Measurements from ENCODE around the gene CENPN. TPM values are rescaled to one million over a fixed set of nuclear protein-coding genes. Genes with fewer than 3 reads are reported as not detected.

Gene CENPN
- total RNA-seq (10 to 100 TPM in 3 of 9 donors, 1 to 10 TPM in 6; 2.2 to 18.9 (median 8.1) TPM), polyA plus RNA-seq (10 to 100 TPM in 1 of 3 donors, 1 to 10 TPM in 2; 2.1 to 10.7 (median 3.0) TPM)
- long read RNA-seq, donor 1, transcript CENPN-201 (7 exons, 1,398 nt): major isoform, 5 of 231 reads
- long read RNA-seq, donor 1, partial matches to known transcripts: 28 of 231 reads
- long read RNA-seq, donor 1, other reads (novel, unspliced or antisense): 197 of 231 reads
- long read RNA-seq, donor 2, partial matches to known transcripts: 0 of 4 reads
- long read RNA-seq, donor 2, other reads (novel, unspliced or antisense): 0 of 4 reads
- long read RNA-seq, donor 3, partial matches to known transcripts: 0 of 4 reads
- long read RNA-seq, donor 3, other reads (novel, unspliced or antisense): 0 of 4 reads
- long read RNA-seq, donor 4, transcript CENPN-201 (7 exons, 1,398 nt): major isoform, 7 of 9 reads
- long read RNA-seq, donor 4, partial matches to known transcripts: 2 of 9 reads
- long read RNA-seq, donor 4, other reads (novel, unspliced or antisense): 0 of 9 reads
- long read RNA-seq, donor 5, partial matches to known transcripts: 0 of 6 reads
- long read RNA-seq, donor 5, other reads (novel, unspliced or antisense): 1 of 6 reads
- long read RNA-seq, donor 6, partial matches to known transcripts: 1 of 5 reads
- long read RNA-seq, donor 6, other reads (novel, unspliced or antisense): 0 of 5 reads
- long read RNA-seq, donor 7, partial matches to known transcripts: 0 of 1 reads
- long read RNA-seq, donor 7, other reads (novel, unspliced or antisense): 0 of 1 reads
- long read RNA-seq, donor 8, transcript CENPN-201 (7 exons, 1,398 nt): major isoform, 6 of 12 reads
- long read RNA-seq, donor 8, partial matches to known transcripts: 6 of 12 reads
- long read RNA-seq, donor 8, other reads (novel, unspliced or antisense): 0 of 12 reads
- long read RNA-seq, donor 9, partial matches to known transcripts: 7 of 9 reads
- long read RNA-seq, donor 9, other reads (novel, unspliced or antisense): 0 of 9 reads
- long read RNA-seq, donor 10, partial matches to known transcripts: 0 of 117 reads
- long read RNA-seq, donor 10, other reads (novel, unspliced or antisense): 116 of 117 reads

DNA sequence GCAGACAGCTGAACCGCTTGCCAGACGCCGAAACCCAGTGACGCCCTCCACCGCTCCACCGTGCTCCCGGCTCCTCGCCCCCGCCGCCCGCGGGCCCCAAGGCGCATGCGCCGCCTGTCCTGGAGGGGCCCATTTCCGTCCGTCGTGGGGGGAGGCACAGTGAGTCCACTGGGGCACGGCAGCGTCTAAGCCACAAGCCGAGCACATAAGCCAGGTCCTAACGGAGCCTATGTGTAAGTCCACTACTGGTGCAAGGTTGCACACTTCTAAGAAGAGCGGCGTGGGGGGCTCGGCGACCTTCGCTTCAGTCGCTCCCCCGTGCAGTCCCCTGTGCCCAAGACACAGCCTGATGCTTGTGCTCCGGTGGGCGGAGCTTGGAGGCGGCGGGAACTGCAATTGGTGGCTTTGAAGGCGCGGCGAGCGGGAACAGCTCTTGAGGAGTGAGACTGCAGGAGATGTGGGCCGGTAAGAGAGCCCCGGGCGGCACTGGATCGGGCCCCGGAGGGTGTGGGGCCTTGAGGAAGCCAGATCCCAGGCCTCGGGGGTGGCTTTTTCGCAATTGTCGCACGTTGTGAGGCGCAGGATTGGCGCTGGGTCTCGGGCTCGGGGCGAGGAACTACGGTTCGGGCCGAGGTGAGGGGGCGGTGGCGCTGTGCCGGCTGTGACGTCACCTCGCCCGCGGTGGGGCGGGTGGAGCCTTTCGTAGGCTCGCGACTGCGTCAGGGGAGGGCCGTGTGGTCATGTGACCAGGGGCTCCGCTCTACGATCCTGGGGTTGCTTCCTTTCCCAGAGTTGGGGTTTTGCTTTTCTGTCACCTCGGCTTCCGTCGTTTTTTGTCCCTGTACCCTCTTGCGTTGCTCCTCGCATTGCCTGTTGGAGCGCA is at the start of gene CENPN, which contains the start of gene CMC2:
CENPN (plus strand) TSS at position 402 of the 883 bp plus-strand sequence. CDS start 4,726 bp downstream, outside the sequence.
CMC2 (minus strand) TSS at position 73 of the 883 bp plus-strand sequence. CDS start 9,491 bp downstream, outside the sequence.
- 0 to 1% (median 1%) methylated on average over 33 to 75 of the region's 75 CpGs for WGBS, 4 donors
- TF ChIP-seq, protein P1, sequence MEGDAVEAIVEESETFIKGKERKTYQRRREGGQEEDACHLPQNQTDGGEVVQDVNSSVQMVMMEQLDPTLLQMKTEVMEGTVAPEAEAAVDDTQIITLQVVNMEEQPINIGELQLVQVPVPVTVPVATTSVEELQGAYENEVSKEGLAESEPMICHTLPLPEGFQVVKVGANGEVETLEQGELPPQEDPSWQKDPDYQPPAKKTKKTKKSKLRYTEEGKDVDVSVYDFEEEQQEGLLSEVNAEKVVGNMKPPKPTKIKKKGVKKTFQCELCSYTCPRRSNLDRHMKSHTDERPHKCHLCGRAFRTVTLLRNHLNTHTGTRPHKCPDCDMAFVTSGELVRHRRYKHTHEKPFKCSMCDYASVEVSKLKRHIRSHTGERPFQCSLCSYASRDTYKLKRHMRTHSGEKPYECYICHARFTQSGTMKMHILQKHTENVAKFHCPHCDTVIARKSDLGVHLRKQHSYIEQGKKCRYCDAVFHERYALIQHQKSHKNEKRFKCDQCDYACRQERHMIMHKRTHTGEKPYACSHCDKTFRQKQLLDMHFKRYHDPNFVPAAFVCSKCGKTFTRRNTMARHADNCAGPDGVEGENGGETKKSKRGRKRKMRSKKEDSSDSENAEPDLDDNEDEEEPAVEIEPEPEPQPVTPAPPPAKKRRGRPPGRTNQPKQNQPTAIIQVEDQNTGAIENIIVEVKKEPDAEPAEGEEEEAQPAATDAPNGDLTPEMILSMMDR (IDR thresholded peaks at IDR 0.05): peak in 2 of 6 experiments; percentile 7 to 12
- TF ChIP-seq POLR2A (IDR thresholded peaks at IDR 0.05): peak; percentile 72 to 86
- H3K27me3 ChIP-seq: no peaks in the 10 kb centered on the region
- H3K36me3 ChIP-seq (replicated peaks in 1 of 2): peaks cover 0 to under 1% of the 10 kb centered on the region in 2 donors
- no peaks in the 10 kb centered on the region for H3K9me3 ChIP-seq (replicated peaks in 1 of 3)
- H3K4me3 ChIP-seq: peak within 1 kb of the TSS; percentile 34 to 83 (median 72)
- peak within 1 kb of the TSS; percentile 95 to 99 (median 98) for H3K27ac ChIP-seq
- intact Hi-C loops (cut with DNase I): loop anchor here in 1 of 2 donors (10.0 kb wide), 1 partner anchor 72 kb away; no protein-coding TSS in a partner anchor
- H3K4me1 ChIP-seq (replicated peaks in 1 of 2): peaks cover 12 to 19% of the 10 kb centered on the region in 2 donors
- peak; percentile 99 to 100 (median 99) for DNase-seq

DNA sequence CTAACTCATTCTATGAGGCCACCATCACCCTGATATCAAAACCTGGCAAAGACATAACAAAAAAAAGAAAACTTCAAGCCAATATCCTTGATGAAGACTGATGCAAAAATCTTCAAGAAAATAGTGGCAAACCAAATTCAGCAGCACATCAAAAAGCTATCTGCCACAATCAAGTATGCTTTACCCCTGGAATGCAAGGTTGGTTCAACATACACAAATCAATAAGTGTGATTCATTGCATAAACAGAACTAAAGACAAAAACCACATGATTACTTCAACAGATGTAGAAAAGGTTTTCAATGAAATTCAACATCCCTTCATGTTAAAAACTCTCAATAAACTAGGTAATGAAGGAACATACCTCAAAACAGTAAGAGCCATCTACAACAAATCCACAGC is 48.7 kb upstream of the CENPN start:
- H3K9me3 ChIP-seq (replicated peaks in 1 of 3): peaks cover 0 to 16% (median 0%) of the 10 kb centered on the region in 3 donors
- H3K4me3 ChIP-seq: no peak overlapping the region
- H3K27me3 ChIP-seq: no peaks in the 10 kb centered on the region
- no peak overlapping the region for H3K27ac ChIP-seq
- no peak for DNase-seq
- H3K36me3 ChIP-seq (replicated peaks in 1 of 2): no peaks in the 10 kb centered on the region
- intact Hi-C loops (cut with DNase I): no loop called here
- H3K4me1 ChIP-seq (replicated peaks in 1 of 2): peaks cover 6 to 9% of the 10 kb centered on the region in 2 donors
- TF ChIP-seq POLR2A (IDR thresholded peaks at IDR 0.05): no peak
- TF ChIP-seq, protein P1 (IDR thresholded peaks at IDR 0.05): no peak

GRCh38 chr16:80962879-80963278 is 44.1 kb upstream of the CENPN start:
- H3K27me3 ChIP-seq: no peaks in the 10 kb centered on the region
- H3K9me3 ChIP-seq (replicated peaks in 1 of 3): peaks cover 0 to 11% (median 0%) of the 10 kb centered on the region in 3 donors
- no peak overlapping the region for H3K4me3 ChIP-seq
- TF ChIP-seq POLR2A (IDR thresholded peaks at IDR 0.05): no peak
- TF ChIP-seq, protein P1 (IDR thresholded peaks at IDR 0.05): no peak
- intact Hi-C loops (cut with DNase I): no loop called here
- no peaks in the 10 kb centered on the region for H3K4me1 ChIP-seq (replicated peaks in 1 of 2)
- H3K27ac ChIP-seq: no peak overlapping the region
- no peaks in the 10 kb centered on the region for H3K36me3 ChIP-seq (replicated peaks in 1 of 2)
- no peak for DNase-seq
- 64 to 87% (median 86%) methylated on average over 2 of the region's 2 CpGs for WGBS, 4 donors

Measured in adrenal gland (tissue), 19 donors.